ENCODE measurements around the gene SLC9C2. TPM values are rescaled to one million over a fixed set of nuclear protein-coding genes. Genes with fewer than 3 reads are reported as not detected.
A peak's percentile ranks its signal among the peaks of the same experiment; 100 is the strongest.

Gene SLC9C2
- total RNA-seq, 5 donors from 2014 or later (not counting 1 experiment from before 2014, with no cell fraction given): not detected

- ATAC-seq (replicated peaks in 1 of 4) (no peak), DNase-seq (no peak)
- Mint-ChIP-seq H3K27ac (peak overlapping the region in 1 of 2 donors; percentile 94), H3K4me1 (peaks cover 37 to 69% (median 52%) of the 10 kb centered on the region in 3 donors), H3K27me3 (no peaks in the 10 kb centered on the region), H3K9me3 (peaks cover 0 to 2% (median 0%) of the 10 kb centered on the region in 3 donors), H3K4me3 (no peak overlapping the region), H3K36me3 (no peaks in the 10 kb centered on the region)
- Histone ChIP-seq H3K36me3 (ENCODE audit: control insufficient read depth in 2 of 2, extremely low read depth in 1 of 2, insufficient read depth in 1 of 2, low read length in 1 of 2) (no peaks in the 10 kb centered on the region), H3K27me3 (replicated peaks in 1 of 2; ENCODE audit: control insufficient read depth in 2 of 2, extremely low read depth in 1 of 2, insufficient read depth in 2 of 2, low read length in 1 of 2) (no peaks in the 10 kb centered on the region), H3K27ac (ENCODE audit: low read length) (no peak overlapping the region), H3K9me3 (no peaks in the 10 kb centered on the region), H3K4me1 (ENCODE audit: control insufficient read depth in 1 of 2, extremely low read depth in 1 of 2, insufficient read depth in 2 of 2, low read length in 2 of 2) (peaks cover 14 to 26% of the 10 kb centered on the region in 2 experiments), H3K4me3 (ENCODE audit: control insufficient read depth in 1 of 2, extremely low read depth in 1 of 2, low read length in 1 of 2) (no peak overlapping the region)
- 93% methylated on average over 4 of the region's 6 CpGs for WGBS (ENCODE audit: insufficient coverage)
- POLR2A ChIA-PET: no interaction called here
- CTCF ChIA-PET: no interaction called here
These were observed 48.2 kb downstream of the SLC9C2 start for GRCh38 chr1:173554541-173555250.

GRCh38 chr1:173554089-173554488 lies 48.8 kb downstream of the SLC9C2 start:
- Histone ChIP-seq H3K27me3 (replicated peaks in 1 of 2; ENCODE audit: control insufficient read depth in 2 of 2, extremely low read depth in 1 of 2, insufficient read depth in 2 of 2, low read length in 1 of 2) (no peaks in the 10 kb centered on the region), H3K36me3 (ENCODE audit: control insufficient read depth in 2 of 2, extremely low read depth in 1 of 2, insufficient read depth in 1 of 2, low read length in 1 of 2) (no peaks in the 10 kb centered on the region), H3K4me1 (ENCODE audit: control insufficient read depth in 1 of 2, extremely low read depth in 1 of 2, insufficient read depth in 2 of 2, low read length in 2 of 2) (peaks cover 14 to 26% of the 10 kb centered on the region in 2 experiments), H3K9me3 (no peaks in the 10 kb centered on the region), H3K27ac (ENCODE audit: low read length) (no peak overlapping the region), H3K4me3 (ENCODE audit: control insufficient read depth in 1 of 2, extremely low read depth in 1 of 2, low read length in 1 of 2) (no peak overlapping the region)
- DNase-seq: no peak
- H3K27me3 Mint-ChIP-seq: no peaks in the 10 kb centered on the region
- peak overlapping the region in 1 of 2 donors; percentile 94 for H3K27ac Mint-ChIP-seq
- no peaks in the 10 kb centered on the region for H3K36me3 Mint-ChIP-seq
- no CpG with 5 or more reads among the region's 4 CpGs for WGBS (ENCODE audit: insufficient coverage)
- CTCF ChIA-PET: no interaction called here
- POLR2A ChIA-PET: no interaction called here
- H3K9me3 Mint-ChIP-seq: peaks cover 0 to 2% (median 0%) of the 10 kb centered on the region in 3 donors
- no peak for ATAC-seq (replicated peaks in 1 of 4)
- H3K4me1 Mint-ChIP-seq: peaks cover 43 to 71% (median 58%) of the 10 kb centered on the region in 3 donors
- H3K4me3 Mint-ChIP-seq: no peak overlapping the region

- ATAC-seq (replicated peaks in 1 of 4): no peak
- ChIA-PET CTCF (no interaction called here), POLR2A (no interaction called here)
- Histone ChIP-seq H3K27ac (ENCODE audit: low read length) (no peak overlapping the region), H3K4me1 (ENCODE audit: control insufficient read depth in 1 of 2, extremely low read depth in 1 of 2, insufficient read depth in 2 of 2, low read length in 2 of 2) (peaks cover 14 to 26% of the 10 kb centered on the region in 2 experiments), H3K4me3 (ENCODE audit: control insufficient read depth in 1 of 2, extremely low read depth in 1 of 2, low read length in 1 of 2) (no peak overlapping the region), H3K27me3 (replicated peaks in 1 of 2; ENCODE audit: control insufficient read depth in 2 of 2, extremely low read depth in 1 of 2, insufficient read depth in 2 of 2, low read length in 1 of 2) (no peaks in the 10 kb centered on the region), H3K9me3 (no peaks in the 10 kb centered on the region), H3K36me3 (ENCODE audit: control insufficient read depth in 2 of 2, extremely low read depth in 1 of 2, insufficient read depth in 1 of 2, low read length in 1 of 2) (no peaks in the 10 kb centered on the region)
- no peaks in the 10 kb centered on the region for H3K27me3 Mint-ChIP-seq
- peaks cover 51 to 72% (median 61%) of the 10 kb centered on the region in 3 donors for H3K4me1 Mint-ChIP-seq
- DNase-seq: no peak
- H3K27ac Mint-ChIP-seq: peak overlapping the region in 1 of 2 donors; percentile 94
- H3K9me3 Mint-ChIP-seq: peaks cover 0 to 2% (median 0%) of the 10 kb centered on the region in 3 donors
- no peak overlapping the region for H3K4me3 Mint-ChIP-seq
- H3K36me3 Mint-ChIP-seq: no peaks in the 10 kb centered on the region
These were observed 49.6 kb downstream of the SLC9C2 start for GRCh38 chr1:173553312-173553711.

- peak overlapping the region in 1 of 3 donors; percentile 62 for H3K4me3 Mint-ChIP-seq
- DNase-seq (no peak), ATAC-seq (replicated peaks in 1 of 4) (no peak)
- no peaks in the 10 kb centered on the region for H3K36me3 Mint-ChIP-seq
- ChIA-PET POLR2A (no interaction called here), CTCF (no interaction called here)
- Histone ChIP-seq H3K36me3 (ENCODE audit: control insufficient read depth in 2 of 2, extremely low read depth in 1 of 2, insufficient read depth in 1 of 2, low read length in 1 of 2) (no peaks in the 10 kb centered on the region), H3K9me3 (no peaks in the 10 kb centered on the region), H3K4me1 (ENCODE audit: control insufficient read depth in 1 of 2, extremely low read depth in 1 of 2, insufficient read depth in 2 of 2, low read length in 2 of 2) (peaks cover 14 to 26% of the 10 kb centered on the region in 2 experiments), H3K27ac (ENCODE audit: low read length) (no peak overlapping the region), H3K27me3 (replicated peaks in 1 of 2; ENCODE audit: control insufficient read depth in 2 of 2, extremely low read depth in 1 of 2, insufficient read depth in 2 of 2, low read length in 1 of 2) (no peaks in the 10 kb centered on the region), H3K4me3 (ENCODE audit: control insufficient read depth in 1 of 2, extremely low read depth in 1 of 2, low read length in 1 of 2) (no peak overlapping the region)
- no peaks in the 10 kb centered on the region for H3K27me3 Mint-ChIP-seq
- H3K27ac Mint-ChIP-seq: peak overlapping the region; percentile 88 to 94
- peaks cover 59 to 74% (median 63%) of the 10 kb centered on the region in 3 donors for H3K4me1 Mint-ChIP-seq
- WGBS (ENCODE audit: insufficient coverage): no CpG with 5 or more reads among the region's 3 CpGs
- peaks cover 0 to 2% (median 0%) of the 10 kb centered on the region in 3 donors for H3K9me3 Mint-ChIP-seq
These were observed 51.2 kb downstream of the SLC9C2 start for GRCh38 chr1:173551699-173552098.

- POLR2A ChIA-PET: interaction anchor here in 1 of 2 donors (0.6 kb wide), 1 partner anchor 504 kb away, joined by 4 read pairs; no protein-coding TSS in a partner anchor
- no peaks in the 10 kb centered on the region for H3K27me3 Mint-ChIP-seq
- H3K27me3 ChIP-seq (replicated peaks in 1 of 2; ENCODE audit: control insufficient read depth in 2 of 2, extremely low read depth in 1 of 2, insufficient read depth in 2 of 2, low read length in 1 of 2): no peaks in the 10 kb centered on the region
- H3K27ac ChIP-seq (ENCODE audit: low read length): no peak overlapping the region
- H3K4me3 Mint-ChIP-seq: peak overlapping the region in 1 of 3 donors; percentile 27
- H3K4me3 ChIP-seq (ENCODE audit: control insufficient read depth in 1 of 2, extremely low read depth in 1 of 2, low read length in 1 of 2): no peak overlapping the region
- CTCF ChIA-PET: interaction anchor here in 1 of 2 donors (0.5 kb wide), 1 partner anchor 15 kb away, joined by 3 read pairs; no protein-coding TSS in a partner anchor
- peaks cover 14 to 26% of the 10 kb centered on the region in 2 experiments for H3K4me1 ChIP-seq (ENCODE audit: control insufficient read depth in 1 of 2, extremely low read depth in 1 of 2, insufficient read depth in 2 of 2, low read length in 2 of 2)
- WGBS (ENCODE audit: insufficient coverage): no CpG with 5 or more reads among the region's 2 CpGs
- peak overlapping the region; percentile 78 to 84 for H3K27ac Mint-ChIP-seq
- peaks cover 0 to 2% (median 0%) of the 10 kb centered on the region in 3 donors for H3K9me3 Mint-ChIP-seq
- DNase-seq (no peak), ATAC-seq (replicated peaks in 1 of 4) (no peak)
- peaks cover 59 to 71% (median 63%) of the 10 kb centered on the region in 3 donors for H3K4me1 Mint-ChIP-seq
- H3K36me3 ChIP-seq (ENCODE audit: control insufficient read depth in 2 of 2, extremely low read depth in 1 of 2, insufficient read depth in 1 of 2, low read length in 1 of 2): no peaks in the 10 kb centered on the region
- H3K9me3 ChIP-seq: no peaks in the 10 kb centered on the region
- H3K36me3 Mint-ChIP-seq: no peaks in the 10 kb centered on the region
These were observed 53.1 kb downstream of the SLC9C2 start for GRCh38 chr1:173549813-173550212.

- Histone ChIP-seq H3K36me3 (ENCODE audit: control insufficient read depth in 2 of 2, extremely low read depth in 1 of 2, insufficient read depth in 1 of 2, low read length in 1 of 2) (no peaks in the 10 kb centered on the region), H3K27ac (ENCODE audit: low read length) (no peak overlapping the region), H3K4me1 (ENCODE audit: control insufficient read depth in 1 of 2, extremely low read depth in 1 of 2, insufficient read depth in 2 of 2, low read length in 2 of 2) (peaks cover 0 to 9% of the 10 kb centered on the region in 2 experiments), H3K4me3 (ENCODE audit: control insufficient read depth in 1 of 2, extremely low read depth in 1 of 2, low read length in 1 of 2) (no peak overlapping the region), H3K9me3 (no peaks in the 10 kb centered on the region), H3K27me3 (replicated peaks in 1 of 2; ENCODE audit: control insufficient read depth in 2 of 2, extremely low read depth in 1 of 2, insufficient read depth in 2 of 2, low read length in 1 of 2) (no peaks in the 10 kb centered on the region)
- Mint-ChIP-seq H3K4me3 (no peak overlapping the region), H3K4me1 (peaks cover 25 to 30% (median 28%) of the 10 kb centered on the region in 3 donors), H3K36me3 (peaks cover 5% of the 10 kb centered on the region), H3K27me3 (no peaks in the 10 kb centered on the region), H3K9me3 (peaks cover 0 to 2% (median 0%) of the 10 kb centered on the region in 3 donors), H3K27ac (no peak overlapping the region)
- DNase-seq: no peak
- POLR2A ChIA-PET: no interaction called here
- WGBS (ENCODE audit: insufficient coverage): no CpG with 5 or more reads among the region's 3 CpGs
- ATAC-seq (replicated peaks in 1 of 4): no peak
- CTCF ChIA-PET: no interaction called here
These were observed 57.2 kb downstream of the SLC9C2 start for GRCh38 chr1:173545688-173546087.

Data from T-cell (primary cell).